Measurements from ENCODE around the gene VOPP1.
"Not testable (repeated sequence)": the region's sequence is repeated elsewhere in the genome, so short reads cannot be mapped to it uniquely, and the experiment has no call there.

VOPP1 gene, protein sequence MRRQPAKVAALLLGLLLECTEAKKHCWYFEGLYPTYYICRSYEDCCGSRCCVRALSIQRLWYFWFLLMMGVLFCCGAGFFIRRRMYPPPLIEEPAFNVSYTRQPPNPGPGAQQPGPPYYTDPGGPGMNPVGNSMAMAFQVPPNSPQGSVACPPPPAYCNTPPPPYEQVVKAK

DNA sequence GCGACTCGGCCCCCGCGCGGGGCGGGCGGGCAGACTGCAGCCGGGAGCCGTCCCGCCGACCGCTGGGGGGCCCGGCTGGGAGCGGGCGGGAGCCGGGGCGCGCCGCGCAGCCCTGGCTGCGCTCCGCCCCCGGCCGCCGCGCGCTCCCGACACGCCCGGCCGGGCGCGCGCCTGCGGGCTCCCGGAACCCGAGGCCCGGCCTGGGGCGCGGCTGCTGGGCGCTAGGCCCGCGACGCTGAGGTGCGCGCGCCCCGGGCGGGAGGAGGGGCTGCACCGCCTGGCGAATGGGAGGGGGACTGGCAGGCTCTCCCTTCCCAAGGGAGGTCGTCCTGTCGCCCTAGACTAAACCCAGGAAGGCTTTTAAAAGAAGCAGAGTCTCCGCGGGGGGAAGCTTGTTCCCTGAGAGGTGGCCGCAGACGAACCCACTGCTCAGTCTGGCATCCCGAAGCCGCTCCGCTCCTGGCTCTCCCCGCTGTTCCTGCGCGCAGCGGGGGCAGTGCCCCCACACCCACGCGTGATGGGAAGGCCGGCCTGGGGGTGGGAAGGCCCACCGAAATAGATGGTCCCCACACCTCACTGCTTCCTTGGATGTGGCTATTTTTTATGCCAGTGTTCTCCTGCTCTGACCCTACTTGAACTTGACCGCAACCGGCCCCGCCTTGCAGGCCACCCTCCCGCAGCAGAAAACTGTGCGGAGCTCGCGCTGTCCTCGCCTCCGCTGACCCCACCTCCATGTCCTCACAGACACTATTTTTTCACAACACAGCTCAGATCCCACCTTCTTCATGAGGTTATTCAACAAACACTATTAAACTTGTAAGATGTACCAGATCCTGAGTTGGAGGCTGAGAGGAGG, at the start of gene VOPP1:
TSS of gene VOPP1 (minus strand) at position 125 of the 856 bp plus-strand sequence. CDS start 178 bp downstream, outside the sequence.
- DNase-seq = peak; percentile 63

GRCh38 chr7:55618913-55619312, 46.6 kb upstream of the VOPP1 start:
- no peak for DNase-seq

GRCh38 chr7:55614365-55615064, 42.2 kb upstream of the VOPP1 start:
- not testable (repeated sequence) for DNase-seq

DNA sequence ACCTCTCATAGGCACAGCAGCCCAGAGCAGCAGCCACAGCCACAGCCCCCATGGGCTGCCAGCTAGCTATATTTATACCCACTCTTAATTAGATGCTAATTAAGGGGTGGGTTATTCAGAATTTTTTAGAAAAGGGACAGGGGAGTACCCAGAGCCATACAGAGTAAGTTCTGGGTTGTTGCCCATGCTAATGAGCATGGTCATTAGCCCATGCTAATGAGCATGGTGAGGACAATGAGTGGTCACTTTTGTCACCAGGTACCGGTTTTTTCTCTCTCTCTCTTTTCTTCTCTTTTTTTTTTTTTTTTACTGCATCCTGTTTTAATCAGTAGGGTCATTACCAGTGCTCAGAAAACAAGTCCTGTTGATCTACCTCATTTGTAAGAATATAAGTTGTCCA, 37.4 kb upstream of the VOPP1 start:
- not testable (repeated sequence) for DNase-seq

DNA sequence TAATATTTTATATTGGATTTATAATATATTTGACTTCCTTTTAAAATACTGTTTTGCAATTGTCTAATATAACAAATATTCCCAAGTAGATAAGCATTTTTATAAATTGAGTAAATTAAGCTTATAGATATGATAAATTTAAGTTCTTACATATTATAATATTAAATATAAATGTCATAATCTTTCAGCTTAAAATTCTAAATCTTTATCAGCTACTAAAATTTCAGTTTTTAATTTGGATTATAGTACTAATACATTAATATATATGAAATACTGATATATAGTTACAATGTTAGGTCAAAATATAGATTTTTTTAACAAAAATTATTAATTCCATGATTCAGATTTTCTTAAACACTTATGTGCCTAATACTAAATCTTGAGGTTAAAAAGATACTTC, 33.4 kb upstream of the VOPP1 start:
- not testable (repeated sequence) for DNase-seq

DNA sequence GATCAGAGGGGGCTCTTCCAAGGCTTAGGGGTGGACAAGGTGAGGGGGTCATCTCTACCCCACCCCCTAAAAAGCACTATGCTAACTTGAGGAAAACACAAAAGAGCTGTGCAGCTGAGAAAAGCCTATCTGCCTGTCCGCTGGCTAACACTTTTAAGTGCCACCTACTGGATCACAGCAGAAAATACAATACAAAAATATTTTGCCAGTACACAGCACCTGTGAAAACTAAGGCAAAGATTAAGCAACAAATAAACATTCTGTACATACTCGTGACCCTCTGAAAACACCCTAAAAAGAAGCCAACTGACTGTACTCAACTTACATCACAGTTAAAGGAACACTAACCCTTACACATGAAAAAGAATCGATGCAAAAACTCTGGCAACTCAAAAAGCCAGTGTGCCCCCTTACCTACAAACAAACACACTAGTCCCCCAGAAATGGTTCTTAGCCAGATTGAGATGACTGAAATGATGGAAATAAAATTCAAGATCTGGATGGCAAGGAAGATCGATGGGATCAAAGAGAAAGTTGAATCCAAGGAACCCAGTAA, 25.7 kb upstream of the VOPP1 start:
- DNase-seq = not testable (repeated sequence)

- not testable (repeated sequence) for DNase-seq
These were observed 25.0 kb upstream of the VOPP1 start for GRCh38 chr7:55597214-55597739.

- no peak for DNase-seq
These were observed 23.2 kb upstream of the VOPP1 start for GRCh38 chr7:55595511-55595910.

DNA sequence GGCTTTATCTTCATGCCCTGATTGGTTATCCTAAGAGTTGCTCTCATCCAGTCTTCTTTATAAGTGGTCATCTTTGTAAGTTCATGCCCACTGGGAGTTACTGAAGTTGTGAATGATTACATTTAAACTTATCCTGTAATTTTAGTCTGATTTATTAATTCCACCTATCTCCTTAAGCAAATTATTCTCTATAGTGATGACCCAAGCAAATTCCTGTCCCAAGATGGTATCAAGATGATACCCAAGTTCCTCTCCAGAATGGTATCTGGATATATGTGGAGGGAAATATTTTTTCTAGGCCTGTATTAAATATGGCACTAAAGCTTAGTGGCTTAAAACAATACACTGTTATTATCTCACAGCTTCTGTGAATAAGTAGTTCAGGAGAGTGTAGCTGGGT, 22.6 kb upstream of the VOPP1 start:
- DNase-seq = no peak

DNA sequence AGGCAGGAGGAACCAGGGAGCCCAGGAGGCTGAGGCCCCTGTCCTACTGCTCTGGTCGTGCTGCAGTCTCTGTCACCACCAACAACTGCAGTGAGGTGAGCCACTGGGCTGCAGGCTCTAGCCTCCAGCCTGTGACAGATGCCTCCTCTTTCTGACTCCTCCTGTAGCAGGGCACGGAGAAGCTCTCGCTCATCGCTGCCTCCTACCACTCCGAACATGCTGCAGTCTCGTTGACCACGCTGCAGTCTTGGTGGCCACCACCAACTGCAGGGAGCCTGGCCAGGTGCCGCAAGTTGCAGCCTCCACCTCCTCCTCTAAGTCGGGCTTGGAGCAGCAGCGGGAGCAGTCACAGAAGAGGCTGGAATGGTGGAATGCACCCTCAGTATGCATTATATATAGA, 22.1 kb upstream of the VOPP1 start:
- no peak for DNase-seq

DNA sequence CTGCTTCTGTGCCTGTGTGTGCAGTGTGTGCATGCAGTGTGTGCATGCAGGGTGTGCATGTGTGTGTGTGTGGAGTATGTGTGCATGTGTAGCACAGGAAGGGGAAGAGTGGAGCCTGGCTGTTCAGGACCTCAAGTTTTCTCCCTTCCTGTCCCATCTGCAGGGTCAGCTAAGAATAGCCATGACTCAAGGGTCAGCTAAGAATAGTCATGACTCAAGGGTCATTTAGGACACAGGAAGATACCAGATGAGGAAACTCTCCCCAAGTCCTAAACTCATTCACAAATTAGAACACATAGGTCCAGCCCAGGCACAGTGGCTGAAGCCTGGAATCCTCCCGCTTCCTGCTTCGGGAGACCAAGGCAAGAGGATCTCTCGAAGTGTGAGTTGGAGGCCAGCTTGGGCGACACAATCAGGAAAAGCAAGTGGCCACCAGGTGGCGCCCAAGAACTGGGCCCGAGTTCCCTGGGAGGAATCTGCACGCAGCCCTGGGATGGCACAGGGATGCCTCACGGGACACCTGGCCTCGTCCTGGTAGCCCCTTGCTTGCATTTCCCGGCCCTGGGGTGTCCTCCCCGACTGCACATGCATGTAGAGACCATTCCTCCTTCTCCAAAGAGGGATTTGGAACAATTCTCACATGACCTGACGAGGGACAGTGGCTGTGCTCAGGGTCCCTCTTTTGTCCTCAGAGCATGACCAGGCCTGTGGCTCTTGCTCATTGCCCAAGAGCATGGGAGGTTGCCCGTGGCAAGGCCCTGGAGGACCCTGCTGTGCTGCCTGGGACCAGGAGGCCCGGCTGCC, 21.4 kb upstream of the VOPP1 start:
- DNase-seq = peak; percentile 85

DNA sequence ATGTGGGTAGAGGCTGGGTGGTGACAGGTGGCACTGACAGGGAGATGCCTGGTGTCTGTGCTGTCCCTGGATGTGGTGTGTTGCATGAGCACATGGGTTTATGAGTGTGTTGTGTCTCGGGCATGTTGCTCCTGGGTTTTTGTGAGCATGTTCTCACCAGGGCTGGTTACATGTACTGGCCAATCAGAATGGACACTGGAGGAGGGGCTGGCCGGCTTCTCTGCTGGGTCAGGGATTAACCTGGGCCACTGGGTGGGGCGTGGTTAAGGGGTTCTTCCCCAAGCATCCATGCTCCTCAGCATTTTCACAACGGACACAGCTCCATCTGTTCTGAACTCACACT, 20.8 kb upstream of the VOPP1 start:
- DNase-seq = no peak

- DNase-seq = no peak
These were observed 20.2 kb upstream of the VOPP1 start for GRCh38 chr7:55592492-55592891.

DNA sequence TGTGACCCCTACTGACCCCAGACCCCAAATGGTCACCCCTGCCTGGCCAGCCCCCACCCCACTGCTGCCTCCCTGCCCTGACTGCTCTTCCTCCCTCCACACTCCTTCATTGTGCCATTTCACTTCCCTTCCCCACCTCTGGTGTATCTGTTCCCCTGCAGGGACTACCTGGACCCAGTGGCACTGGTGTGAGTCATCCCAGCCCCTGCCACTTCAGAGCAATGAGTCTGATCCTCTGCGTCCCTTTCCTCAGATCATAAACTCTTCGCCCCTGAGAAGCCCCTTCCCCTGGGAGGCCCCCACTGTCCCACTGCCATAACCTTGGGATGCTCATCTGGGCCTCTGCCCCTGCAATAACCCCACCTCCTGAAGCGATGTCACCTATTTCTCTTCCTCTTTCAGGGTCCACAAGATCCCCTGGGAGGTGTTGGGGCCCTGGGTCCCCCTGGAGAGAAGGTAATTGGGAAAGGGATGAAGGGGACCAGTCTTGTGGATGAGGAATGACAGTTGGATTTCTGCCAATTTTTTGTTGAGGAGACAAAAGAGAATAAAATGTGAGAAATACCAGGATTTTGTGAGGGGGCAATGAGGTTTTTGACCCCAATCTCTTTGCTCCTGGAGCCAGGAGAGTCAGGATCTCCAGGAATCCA, 19.1 kb upstream of the VOPP1 start:
- DNase-seq = no peak

DNA sequence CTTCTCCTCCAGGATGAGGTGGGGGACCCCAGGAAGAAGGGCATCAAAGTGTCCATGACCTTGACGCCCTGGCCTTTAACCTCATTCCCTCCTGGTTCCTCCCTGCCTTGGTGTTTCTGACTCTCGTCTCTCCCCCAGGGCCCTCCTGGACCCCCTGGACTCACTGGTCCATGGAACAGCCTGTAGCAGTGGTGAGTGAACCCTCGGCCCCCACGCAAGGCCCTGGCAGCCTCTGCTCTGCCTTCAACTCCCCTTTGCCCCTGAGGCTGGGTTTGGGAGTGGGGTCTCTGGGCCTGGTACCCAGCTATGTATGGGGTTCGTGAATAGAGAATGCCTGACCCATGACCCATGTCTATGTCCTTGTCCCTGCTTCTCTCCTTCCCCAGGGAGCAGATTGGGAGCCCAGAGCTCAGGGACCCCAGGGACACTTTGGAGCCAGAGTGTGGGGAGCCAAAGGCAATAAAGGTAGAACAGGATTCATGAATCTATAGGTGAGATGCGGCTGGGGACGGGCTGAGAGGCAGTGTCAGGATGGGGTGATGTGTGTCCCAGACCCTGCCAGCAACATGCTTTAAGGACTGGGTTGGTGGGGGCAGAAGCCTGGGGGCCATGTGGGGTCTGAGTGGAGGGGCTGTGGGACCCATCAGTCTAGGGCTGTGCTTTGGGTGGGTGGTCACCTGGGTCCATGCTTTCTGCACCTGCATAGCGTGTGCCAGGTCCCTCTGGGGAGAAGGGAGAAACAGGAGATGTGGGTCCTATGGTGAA, 18.4 kb upstream of the VOPP1 start:
- no peak for DNase-seq

GRCh38 chr7:55589905-55590304, 17.6 kb upstream of the VOPP1 start:
- no peak for DNase-seq

- DNase-seq = no peak
These were observed 16.8 kb upstream of the VOPP1 start for GRCh38 chr7:55588976-55589604.

GRCh38 chr7:55588379-55588699, 16.0 kb upstream of the VOPP1 start:
- DNase-seq = no peak

DNA sequence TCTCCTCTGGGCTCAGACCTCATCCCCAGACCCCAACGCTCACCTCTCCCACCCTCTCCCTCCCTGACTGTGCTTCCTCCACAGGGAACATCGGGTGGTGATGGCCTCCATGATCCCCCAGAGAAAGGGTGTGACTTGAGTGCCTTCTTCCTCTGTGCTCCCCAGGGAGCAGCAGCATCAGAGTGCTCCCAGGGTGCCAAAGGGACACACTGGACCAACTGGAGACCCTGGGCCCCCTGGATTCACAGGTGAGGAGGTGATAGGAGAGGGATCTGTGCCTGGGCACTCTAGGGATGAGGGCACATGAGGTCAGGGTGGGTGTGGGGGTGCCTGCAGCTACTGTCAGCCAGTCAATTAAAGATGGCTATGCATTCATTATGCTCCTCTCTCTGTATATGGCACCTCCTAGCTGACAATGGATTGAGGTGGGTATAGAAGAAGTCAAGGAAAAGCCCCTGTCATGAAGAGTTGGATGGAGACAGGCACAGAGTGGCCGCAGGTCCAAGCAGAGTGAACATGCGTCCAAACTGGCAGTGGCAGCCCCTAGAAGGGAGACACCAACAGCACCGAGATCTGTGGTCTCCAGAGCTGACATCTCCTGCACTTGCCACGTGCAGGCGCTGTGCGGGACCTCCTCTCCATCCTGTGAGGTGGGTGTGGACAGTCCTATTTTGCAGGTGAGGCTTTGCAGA, 15.5 kb upstream of the VOPP1 start:
- DNase-seq = no peak

DNA sequence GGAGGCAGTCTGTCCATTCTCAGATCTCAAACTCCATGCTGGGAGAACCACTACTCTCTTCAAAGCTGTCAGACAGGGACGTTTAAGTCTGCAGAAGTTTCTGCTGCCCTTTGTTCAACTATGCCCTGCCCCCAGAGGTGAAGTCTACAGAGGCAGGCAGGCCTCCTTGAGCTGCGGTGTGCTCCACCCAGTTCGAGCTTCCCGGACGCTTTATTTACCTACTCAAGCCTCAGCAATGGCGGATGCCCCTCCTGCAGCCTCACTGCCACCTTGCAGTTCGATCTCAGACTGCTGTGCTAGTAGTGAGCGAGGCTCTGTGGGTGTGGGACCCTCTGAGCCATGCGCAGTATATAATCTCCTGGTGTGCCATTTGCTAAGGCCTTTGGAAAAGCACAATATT, 10.4 kb upstream of the VOPP1 start:
- not testable (repeated sequence) for DNase-seq
